ENCODE results near the gene TMSB4X.

- no peak for TF ChIP-seq CTCF (IDR thresholded peaks at IDR 0.05)
- peak; percentile 26 for TF ChIP-seq POLR2AphosphoS5 (IDR thresholded peaks at IDR 0.05; ENCODE audit: low read depth, low read length)
- no peak for TF ChIP-seq REST (IDR thresholded peaks at IDR 0.05; ENCODE audit: insufficient read depth in 1 of 2, low read depth in 2 of 2, low read length in 1 of 2)
- TF ChIP-seq SIN3A (IDR thresholded peaks at IDR 0.05; ENCODE audit: borderline replicate concordance, insufficient read depth, low read depth, low read length), result no peak
- TF ChIP-seq TCF7L2 (IDR thresholded peaks at IDR 0.05; ENCODE audit: low read depth, low read length), result no peak
These were observed 3.5 kb downstream of the TMSB4X start for GRCh38 chrX:12978205-12979025.

All from Panc1 (cell line).